Stimulated activated CD4-positive, alpha-beta T cell treated with anti-CD3 and anti-CD28 coated beads, Interleukin-15, amount 100 ng/mL, for 48 hours (primary cell): ENCODE measurements around the gene GFRA1.

Experiments
- DNase-seq, 2 donors: peaks; one replicate each; pipeline ENCODE4 v3.0.0-alpha.2; 2020; ENCODE audit warnings: low read depth in 2 of 2

Gene GFRA1

GRCh38 chr10:116101616-116102315 is 171.2 kb downstream of the GFRA1 start:
- no peak for DNase-seq

- DNase-seq = no peak
Observed at GRCh38 chr10:116100984-116101383, 172.0 kb downstream of the GFRA1 start.

- DNase-seq = no peak
Observed at GRCh38 chr10:116099023-116099420, 174.0 kb downstream of the GFRA1 start.

GRCh38 chr10:116098411-116099022 is 174.5 kb downstream of the GFRA1 start:
- DNase-seq = no peak

GRCh38 chr10:116097239-116097784 is 175.7 kb downstream of the GFRA1 start:
- no peak for DNase-seq

- DNase-seq = no peak
Observed at GRCh38 chr10:116096526-116096925, 176.5 kb downstream of the GFRA1 start.

GRCh38 chr10:116094356-116094755 is 178.7 kb downstream of the GFRA1 start:
- DNase-seq = no peak

- no peak for DNase-seq
Observed at GRCh38 chr10:116093031-116093430, 180.0 kb downstream of the GFRA1 start.

GRCh38 chr10:116088985-116089384 is 184.0 kb downstream of the GFRA1 start:
- no peak for DNase-seq

- no peak for DNase-seq
Observed at GRCh38 chr10:116085323-116085722, 187.7 kb downstream of the GFRA1 start.

GRCh38 chr10:116084161-116084560 is 188.8 kb downstream of the GFRA1 start:
- no peak for DNase-seq

GRCh38 chr10:116083226-116083762 is 189.7 kb downstream of the GFRA1 start:
- DNase-seq = no peak

- DNase-seq = no peak
Observed at GRCh38 chr10:116082762-116083161, 190.2 kb downstream of the GFRA1 start.

- no peak for DNase-seq
Observed at GRCh38 chr10:116082206-116082605, 190.8 kb downstream of the GFRA1 start.

GRCh38 chr10:116080553-116080952 is 192.5 kb downstream of the GFRA1 start:
- no peak for DNase-seq

- no peak for DNase-seq
Observed at GRCh38 chr10:116079355-116079754, 193.7 kb downstream of the GFRA1 start.

GRCh38 chr10:116076621-116077020 is 196.4 kb downstream of the GFRA1 start:
- DNase-seq = no peak

- DNase-seq = no peak
Observed at GRCh38 chr10:116073510-116073909, 199.5 kb downstream of the GFRA1 start.

GRCh38 chr10:116073001-116073400 is 200.0 kb downstream of the GFRA1 start:
- DNase-seq = no peak

GRCh38 chr10:116071453-116072148 is 201.4 kb downstream of the GFRA1 start:
- no peak for DNase-seq

- no peak for DNase-seq
Observed at GRCh38 chr10:116070743-116071320, 202.2 kb downstream of the GFRA1 start.

GRCh38 chr10:116069856-116070255 is 203.2 kb downstream of the GFRA1 start:
- no peak for DNase-seq
